Stimulated activated CD8-positive, alpha-beta memory T cell treated with anti-CD3 and anti-CD28 coated beads, Interleukin-2, amount 100 ng/mL, for 1 hour (primary cell): ENCODE measurements around the gene SLC25A15.
"Not testable (repeated sequence)": the region's sequence is repeated elsewhere in the genome, so short reads cannot be mapped to it uniquely, and the experiment has no call there.

ENCODE experiments used
- DNase-seq, 2 donors: peaks; one replicate each; pipeline ENCODE4 v3.0.0-alpha.2; 2020; ENCODE audit warnings: low read depth in 2 of 2

SLC25A15 gene

GRCh38 chr13:40813667-40814454 lies 24.4 kb downstream of the SLC25A15 start:
- DNase-seq = no peak

- DNase-seq = no peak
Measured at GRCh38 chr13:40814803-40815202, 25.4 kb downstream of the SLC25A15 start.

GRCh38 chr13:40818926-40819325 lies 29.5 kb downstream of the SLC25A15 start:
- DNase-seq = no peak

- no peak for DNase-seq
Measured at GRCh38 chr13:40819797-40820315, 30.4 kb downstream of the SLC25A15 start.

- DNase-seq = not testable (repeated sequence)
Measured at GRCh38 chr13:40839725-40840124, 50.3 kb downstream of the SLC25A15 start.

GRCh38 chr13:40840955-40841354 lies 51.5 kb downstream of the SLC25A15 start:
- not testable (repeated sequence) for DNase-seq
